ENCODE results near the gene INTS3.
"Not testable (repeated sequence)": the region's sequence is repeated elsewhere in the genome, so short reads cannot be mapped to it uniquely, and the experiment has no call there.

The INTS3 gene

DNA sequence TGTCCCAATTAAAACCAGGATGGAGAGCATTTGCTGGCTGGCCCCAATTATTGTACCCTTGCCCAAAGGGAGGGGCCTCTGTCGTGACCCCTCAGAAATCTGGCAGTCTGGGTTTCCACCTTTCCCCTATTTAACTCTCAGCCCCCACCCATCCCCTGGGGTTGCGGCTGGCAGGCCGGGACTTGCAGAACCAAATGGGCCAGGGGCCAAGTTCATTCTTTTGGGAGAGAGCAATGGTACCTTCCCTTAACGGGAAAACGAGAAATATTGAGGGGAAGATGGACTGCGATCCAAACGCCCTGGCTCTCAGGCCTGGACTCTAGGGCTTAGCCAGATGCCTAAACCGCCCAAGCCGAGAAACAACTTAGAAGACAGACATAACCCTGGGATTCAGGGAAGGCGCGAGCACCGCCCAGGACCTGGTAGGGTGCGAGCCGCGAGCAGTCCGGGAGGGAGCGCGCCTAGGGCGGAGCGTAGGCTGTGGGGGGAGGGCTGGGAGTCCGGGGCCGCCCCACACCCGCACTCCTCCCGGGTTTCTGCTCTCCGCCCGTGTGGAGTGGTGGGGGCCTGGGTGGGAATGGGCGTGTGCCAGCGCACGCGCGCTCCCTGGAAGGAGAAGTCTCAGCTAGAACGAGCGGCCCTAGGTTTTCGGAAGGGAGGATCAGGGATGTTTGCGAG lies 47.1 kb downstream of the INTS3 start, which contains the start of gene SLC27A3:
TSS of gene SLC27A3 (plus strand) at position 628 of the 678 bp plus-strand sequence. CDS start 91 bp downstream, outside the sequence.
- in situ Hi-C loops (cut with MboI; ENCODE audit: low sequenced_read_pairs) = loop anchor here (25.0 kb wide), 1 partner anchor 263 kb away; no protein-coding TSS in a partner anchor

DNA sequence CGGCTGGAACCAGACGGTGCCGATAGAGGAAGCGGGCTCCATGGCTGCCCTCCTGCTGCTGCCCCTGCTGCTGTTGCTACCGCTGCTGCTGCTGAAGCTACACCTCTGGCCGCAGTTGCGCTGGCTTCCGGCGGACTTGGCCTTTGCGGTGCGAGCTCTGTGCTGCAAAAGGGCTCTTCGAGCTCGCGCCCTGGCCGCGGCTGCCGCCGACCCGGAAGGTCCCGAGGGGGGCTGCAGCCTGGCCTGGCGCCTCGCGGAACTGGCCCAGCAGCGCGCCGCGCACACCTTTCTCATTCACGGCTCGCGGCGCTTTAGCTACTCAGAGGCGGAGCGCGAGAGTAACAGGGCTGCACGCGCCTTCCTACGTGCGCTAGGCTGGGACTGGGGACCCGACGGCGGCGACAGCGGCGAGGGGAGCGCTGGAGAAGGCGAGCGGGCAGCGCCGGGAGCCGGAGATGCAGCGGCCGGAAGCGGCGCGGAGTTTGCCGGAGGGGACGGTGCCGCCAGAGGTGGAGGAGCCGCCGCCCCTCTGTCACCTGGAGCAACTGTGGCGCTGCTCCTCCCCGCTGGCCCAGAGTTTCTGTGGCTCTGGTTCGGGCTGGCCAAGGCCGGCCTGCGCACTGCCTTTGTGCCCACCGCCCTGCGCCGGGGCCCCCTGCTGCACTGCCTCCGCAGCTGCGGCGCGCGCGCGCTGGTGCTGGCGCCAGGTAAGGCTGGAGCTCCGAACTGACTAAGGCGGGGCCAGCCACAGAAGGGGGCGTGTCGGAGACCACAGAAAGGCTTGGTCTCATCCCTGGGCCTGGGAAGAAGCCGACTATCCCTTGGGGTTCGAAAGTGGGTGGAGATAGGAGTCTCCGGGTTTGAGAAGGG lies 47.8 kb downstream of the INTS3 start:
- in situ Hi-C loops (cut with MboI; ENCODE audit: low sequenced_read_pairs) = no loop called here

DNA sequence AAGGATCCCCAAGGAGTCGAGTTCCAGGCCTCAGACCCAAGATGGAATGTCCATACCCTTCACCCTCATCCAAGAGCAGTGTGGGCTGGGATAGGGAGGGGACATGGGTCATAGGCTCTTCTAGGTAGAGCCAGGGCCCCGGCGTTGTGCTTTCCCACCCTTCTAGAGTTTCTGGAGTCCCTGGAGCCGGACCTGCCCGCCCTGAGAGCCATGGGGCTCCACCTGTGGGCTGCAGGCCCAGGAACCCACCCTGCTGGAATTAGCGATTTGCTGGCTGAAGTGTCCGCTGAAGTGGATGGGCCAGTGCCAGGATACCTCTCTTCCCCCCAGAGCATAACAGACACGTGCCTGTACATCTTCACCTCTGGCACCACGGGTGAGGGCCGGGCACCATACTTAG lies 48.5 kb downstream of the INTS3 start:
- in situ Hi-C loops (cut with MboI; ENCODE audit: low sequenced_read_pairs) = no loop called here

DNA sequence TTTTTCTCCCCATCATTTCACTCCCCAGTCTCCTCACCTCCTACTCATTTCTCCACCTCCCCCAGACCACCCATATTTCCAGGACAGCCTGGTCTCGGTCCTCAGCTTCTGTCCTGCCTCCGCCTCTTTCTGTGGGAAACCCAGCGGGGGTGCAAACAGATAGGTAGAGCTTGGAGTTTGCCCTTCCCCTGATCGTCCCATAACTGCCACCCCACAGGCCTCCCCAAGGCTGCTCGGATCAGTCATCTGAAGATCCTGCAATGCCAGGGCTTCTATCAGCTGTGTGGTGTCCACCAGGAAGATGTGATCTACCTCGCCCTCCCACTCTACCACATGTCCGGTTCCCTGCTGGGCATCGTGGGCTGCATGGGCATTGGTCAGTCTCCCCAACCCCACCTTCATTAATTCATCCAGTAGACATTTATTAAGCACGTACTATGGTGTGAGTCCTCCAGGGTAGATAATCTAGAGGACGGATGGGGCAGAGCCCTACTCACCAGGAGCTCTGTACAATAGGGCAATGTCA lies 49.1 kb downstream of the INTS3 start:
- in situ Hi-C loops (cut with MboI; ENCODE audit: low sequenced_read_pairs) = no loop called here

DNA sequence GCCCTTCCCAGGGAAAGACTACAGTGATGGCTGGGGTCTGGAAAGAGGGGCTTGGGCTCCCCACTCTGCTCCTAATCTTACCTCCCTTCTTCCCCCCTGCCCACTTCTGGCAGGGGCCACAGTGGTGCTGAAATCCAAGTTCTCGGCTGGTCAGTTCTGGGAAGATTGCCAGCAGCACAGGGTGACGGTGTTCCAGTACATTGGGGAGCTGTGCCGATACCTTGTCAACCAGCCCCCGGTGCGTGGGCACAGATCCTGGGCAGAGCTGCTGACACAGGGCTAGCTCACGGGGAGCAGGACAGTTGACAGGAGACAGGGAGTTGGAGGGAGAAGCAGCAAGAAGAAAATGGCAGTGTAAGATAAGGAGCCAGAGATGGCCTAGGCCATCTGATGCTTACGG lies 49.8 kb downstream of the INTS3 start:
- in situ Hi-C loops (cut with MboI; ENCODE audit: low sequenced_read_pairs) = no loop called here

DNA sequence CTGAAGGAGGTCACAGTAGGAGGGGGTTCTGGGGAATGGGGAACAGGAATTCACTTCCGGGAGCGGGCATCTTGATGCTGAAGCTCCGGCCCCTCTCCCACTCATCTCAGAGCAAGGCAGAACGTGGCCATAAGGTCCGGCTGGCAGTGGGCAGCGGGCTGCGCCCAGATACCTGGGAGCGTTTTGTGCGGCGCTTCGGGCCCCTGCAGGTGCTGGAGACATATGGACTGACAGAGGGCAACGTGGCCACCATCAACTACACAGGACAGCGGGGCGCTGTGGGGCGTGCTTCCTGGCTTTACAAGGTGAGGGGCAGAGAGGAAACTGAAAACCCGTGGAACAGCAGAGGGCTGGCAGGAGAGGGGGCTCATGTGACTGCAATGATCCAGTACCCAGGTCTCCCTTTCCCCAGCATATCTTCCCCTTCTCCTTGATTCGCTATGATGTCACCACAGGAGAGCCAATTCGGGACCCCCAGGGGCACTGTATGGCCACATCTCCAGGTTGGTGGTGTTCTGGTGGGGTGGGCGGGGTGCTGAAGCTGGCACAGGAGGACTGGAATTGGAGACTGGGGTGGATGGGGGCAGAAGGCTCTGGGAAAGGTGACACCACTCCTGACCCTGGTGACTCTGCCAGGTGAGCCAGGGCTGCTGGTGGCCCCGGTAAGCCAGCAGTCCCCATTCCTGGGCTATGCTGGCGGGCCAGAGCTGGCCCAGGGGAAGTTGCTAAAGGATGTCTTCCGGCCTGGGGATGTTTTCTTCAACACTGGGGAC lies 50.4 kb downstream of the INTS3 start:
- in situ Hi-C loops (cut with MboI; ENCODE audit: low sequenced_read_pairs) = no loop called here

DNA sequence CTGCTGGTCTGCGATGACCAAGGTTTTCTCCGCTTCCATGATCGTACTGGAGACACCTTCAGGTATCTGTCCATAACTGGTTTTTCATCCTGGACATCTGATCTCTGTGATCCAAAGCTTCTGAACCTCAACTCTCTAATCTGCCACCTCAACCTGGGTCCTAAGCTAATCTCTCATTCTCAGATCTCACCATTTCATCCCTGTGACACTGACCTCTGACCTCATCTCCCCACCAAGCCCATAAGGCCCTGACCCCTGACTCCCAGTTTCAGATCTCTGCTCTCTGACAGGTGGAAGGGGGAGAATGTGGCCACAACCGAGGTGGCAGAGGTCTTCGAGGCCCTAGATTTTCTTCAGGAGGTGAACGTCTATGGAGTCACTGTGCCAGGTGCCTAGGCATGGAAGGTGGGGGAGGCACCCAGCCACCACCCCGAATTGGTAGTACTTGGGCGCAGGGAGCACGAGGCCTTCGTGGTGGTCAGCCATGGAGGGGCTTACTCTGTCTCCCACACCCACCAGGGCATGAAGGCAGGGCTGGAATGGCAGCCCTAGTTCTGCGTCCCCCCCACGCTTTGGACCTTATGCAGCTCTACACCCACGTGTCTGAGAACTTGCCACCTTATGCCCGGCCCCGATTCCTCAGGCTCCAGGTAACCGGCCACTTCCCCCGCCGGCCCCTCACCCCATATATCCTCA lies 51.1 kb downstream of the INTS3 start:
- in situ Hi-C loops (cut with MboI; ENCODE audit: low sequenced_read_pairs) = no loop called here

DNA sequence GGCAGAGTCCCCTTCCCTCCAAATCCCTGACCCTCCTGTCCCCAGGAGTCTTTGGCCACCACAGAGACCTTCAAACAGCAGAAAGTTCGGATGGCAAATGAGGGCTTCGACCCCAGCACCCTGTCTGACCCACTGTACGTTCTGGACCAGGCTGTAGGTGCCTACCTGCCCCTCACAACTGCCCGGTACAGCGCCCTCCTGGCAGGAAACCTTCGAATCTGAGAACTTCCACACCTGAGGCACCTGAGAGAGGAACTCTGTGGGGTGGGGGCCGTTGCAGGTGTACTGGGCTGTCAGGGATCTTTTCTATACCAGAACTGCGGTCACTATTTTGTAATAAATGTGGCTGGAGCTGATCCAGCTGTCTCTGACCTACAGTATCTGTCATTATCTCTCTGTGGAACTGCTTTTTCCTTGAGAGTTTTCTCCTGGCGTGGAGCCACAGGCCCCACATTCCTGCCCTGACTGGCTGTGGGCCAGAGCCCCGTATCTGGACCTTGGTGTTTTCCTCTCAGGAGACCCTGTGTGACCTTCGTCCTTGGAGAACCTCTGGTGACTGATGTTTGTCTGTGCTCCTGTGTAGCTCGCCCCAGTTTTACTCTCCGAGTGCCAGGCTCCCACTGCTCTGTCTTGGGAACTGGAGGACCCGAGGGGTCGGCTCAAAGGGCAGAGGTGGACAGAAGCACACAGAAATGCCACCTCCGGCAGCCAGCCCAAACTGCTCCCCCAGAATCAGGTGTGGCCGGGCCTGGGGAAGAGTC lies 52.1 kb downstream of the INTS3 start:
- in situ Hi-C loops (cut with MboI; ENCODE audit: low sequenced_read_pairs) = no loop called here

DNA sequence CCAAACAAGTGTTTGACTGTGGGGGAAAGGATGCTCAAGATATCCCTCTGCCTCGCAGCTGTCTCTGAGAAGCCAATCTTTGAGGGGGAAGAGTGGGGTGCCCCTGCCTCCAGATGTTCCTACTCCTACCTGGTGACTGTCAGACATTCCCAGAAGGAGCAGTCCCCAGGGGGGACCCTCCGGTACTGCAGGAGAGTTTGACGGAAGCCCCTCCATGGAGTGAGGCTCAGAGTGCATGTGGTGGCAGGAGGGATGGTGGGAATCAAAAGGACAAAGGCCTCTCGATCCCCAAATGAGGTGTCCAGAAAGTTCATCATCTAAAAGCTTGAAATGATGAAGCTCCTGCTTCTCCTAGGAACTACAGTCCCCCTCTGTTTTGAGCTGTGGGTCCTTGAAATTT lies 52.7 kb downstream of the INTS3 start:
- in situ Hi-C loops (cut with MboI; ENCODE audit: low sequenced_read_pairs) = no loop called here

DNA sequence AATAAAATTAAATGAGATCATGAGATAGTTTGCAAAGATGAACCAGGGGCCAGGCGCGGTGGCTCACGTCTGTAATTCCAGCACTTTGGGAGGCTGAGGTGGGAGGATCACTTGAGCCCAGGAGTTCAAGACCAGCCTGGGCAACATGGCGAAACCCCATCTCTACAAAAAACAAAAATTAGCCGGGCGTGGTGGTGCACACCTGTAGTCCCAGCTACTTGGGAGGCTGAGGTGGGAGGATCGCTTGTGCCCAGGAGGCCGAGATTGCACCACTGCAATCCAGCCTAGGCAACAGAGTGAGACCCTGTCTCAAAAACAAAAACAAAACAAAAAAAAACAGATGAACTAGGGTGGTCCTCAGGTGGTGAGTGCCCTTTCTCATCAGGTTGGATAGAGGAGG lies 54.8 kb downstream of the INTS3 start:
- in situ Hi-C loops (cut with MboI; ENCODE audit: low sequenced_read_pairs) = not testable (repeated sequence)

DNA sequence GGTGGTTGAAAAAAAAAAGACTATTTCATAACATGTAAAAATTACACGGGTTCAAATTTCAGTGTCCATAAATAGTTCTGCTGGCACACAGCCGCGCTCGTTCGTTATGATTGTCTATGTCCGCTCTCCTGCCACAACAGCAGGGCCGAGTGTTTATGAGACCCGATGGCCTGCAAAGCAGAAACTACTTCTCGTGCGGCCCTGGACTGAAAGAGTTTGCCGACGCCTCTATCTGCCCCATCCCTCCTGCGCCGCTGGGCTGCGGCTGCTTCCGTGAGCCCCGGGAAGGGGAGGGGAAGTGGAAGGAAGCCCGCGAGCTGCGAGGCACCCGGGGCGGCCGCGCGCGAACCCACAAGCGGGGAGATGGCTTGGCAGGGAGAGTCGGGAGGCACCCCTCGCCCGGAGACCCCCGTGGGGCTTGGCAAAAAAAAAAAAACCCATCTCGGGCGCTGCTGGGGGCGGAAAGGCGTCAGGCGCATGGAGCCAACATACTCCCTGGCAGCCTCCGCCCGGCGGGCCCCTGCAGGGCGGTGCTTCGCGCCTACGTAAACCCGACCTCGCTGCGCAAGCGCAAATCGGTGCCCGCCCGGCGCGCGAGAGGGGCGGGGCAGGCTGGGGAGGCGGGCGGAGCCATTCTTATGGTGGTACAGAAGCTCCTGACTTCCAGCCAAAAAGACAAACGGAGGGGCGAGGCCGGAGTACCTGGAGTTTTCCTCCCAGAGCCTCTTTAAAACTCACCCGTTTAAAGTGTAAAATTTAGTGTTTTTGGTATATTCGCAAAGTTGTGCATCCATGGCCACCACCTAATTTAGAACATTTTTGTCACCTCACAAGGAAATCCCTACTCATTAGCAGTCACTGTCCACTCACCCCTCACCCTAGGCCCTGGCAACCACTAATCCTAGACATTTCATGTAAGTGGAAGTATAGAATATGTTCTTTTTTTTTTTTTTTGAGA lies 55.7 kb downstream of the INTS3 start:
- in situ Hi-C loops (cut with MboI; ENCODE audit: low sequenced_read_pairs) = no loop called here

DNA sequence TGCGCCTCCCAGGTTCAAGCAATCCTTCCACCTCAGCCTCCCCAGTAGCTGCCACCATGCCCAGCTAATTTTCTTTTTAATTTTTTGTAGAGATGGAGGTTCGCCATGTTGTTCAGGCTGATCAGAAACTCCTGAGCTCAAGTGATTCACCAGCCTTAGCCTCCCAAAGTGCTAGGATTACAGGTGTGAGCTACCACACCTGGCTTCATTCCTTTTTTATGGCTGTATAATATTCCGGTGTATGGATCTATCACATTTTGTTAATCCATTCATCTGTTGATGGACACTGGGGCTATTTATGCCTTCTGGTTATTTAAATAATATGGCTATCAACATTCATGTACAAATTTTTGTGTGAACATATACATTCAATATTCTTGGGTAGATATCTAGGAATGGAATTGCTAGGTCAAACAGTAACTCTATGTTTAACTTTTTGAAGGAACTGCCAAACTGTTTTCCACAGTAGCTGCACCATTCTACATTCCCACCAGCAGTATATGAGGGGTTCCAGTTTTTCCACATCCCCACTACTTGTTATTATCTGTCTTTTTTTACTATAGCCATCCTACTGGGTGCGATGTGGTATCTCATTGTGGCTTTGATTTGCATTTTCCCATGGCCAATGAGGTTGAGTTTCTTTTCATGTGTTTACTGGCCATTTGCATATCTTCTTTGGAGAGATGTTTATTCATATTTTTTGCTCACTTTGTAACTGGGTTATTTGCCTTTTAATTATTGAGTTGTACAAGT lies 58.4 kb downstream of the INTS3 start:
- in situ Hi-C loops (cut with MboI; ENCODE audit: low sequenced_read_pairs) = no loop called here

DNA sequence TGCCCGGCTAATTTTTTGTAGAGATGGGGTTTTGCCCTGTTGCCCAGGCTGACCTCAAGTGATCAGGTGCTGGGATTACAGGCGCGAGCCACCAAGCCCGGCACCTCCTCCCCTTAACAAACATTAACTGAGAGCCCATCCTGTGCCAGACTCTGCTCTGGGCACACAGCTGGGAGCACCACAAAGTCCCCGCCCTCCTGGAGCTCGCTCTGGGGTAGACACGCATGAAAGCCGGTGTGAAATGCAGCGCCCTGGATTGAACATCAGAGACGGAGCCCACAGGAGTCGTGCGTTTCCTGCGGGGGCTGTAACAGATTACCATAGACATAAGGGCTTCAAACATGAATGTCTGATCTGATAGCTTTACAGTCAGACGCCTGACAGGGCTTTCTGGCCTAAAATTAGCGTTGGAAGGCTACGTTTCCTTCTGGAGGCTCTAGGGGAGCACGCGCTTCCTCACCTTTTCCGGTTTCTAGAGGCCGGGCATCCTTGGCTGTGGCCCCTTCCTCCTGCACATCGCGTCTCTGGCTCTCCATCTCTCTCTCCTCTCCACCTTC lies 61.7 kb downstream of the INTS3 start:
- in situ Hi-C loops (cut with MboI; ENCODE audit: low sequenced_read_pairs) = no loop called here

DNA sequence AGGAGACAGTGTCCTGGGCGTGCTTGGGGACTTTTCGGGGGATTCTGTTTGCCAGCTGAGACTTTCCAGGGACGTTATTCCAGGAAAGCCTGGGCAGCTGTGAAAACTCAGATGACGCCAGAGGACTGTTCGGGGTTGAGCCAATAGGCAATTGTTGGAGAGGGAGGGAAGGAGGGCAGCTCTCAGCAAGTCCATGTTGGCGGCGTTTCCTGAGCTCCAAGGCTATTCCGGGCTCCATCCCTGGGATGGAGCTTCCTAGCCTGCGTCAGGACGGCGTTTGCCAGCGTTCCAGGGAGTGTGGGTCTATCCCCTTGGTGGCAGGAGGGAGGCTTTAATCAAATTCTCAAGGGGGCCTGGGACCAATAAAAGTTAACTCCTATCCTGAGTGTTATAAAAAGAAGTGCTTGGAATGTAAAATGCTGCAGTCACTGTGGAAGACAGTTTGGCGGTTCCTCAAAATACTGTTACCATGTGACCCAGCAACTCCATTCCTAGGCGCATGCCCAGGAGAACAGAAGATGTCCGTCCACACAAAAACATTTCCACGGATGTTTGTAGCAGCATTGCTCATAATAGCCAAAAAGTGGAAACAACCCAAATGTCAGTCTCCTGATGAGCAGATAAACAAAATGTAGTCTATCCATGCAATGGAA lies 62.6 kb downstream of the INTS3 start:
- in situ Hi-C loops (cut with MboI; ENCODE audit: low sequenced_read_pairs) = no loop called here

DNA sequence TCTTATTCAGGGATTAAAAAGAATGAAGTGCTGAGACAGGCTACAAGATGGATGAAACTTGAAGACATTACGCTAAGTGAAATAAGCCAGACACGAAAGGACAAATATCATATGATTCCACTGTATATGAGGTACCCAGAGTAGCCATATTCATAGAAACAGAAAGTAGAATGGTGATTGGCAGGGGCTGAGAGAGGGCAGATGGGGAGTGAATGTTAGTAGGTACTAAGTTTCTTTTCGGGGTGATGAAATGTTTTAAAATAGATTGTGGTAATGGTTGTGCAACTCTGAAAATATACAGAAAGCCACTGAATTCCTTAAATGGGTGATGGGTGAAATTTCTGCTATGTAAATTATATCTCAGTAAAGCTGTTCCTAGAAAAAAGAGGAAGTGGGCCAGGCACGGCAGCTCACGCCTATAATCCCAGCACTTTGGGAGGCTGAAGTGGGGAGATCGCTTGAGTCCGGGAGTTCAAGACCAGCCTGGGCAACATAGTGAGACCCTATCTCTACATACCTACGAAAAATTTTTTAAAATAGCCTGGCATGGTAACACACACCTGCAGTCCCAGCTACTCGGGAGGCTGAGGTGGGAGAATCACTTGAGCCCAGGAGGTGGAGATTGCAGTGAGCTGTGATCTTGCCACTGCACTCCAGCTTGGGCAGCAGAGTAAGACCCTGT lies 63.3 kb downstream of the INTS3 start:
- in situ Hi-C loops (cut with MboI; ENCODE audit: low sequenced_read_pairs) = no loop called here

DNA sequence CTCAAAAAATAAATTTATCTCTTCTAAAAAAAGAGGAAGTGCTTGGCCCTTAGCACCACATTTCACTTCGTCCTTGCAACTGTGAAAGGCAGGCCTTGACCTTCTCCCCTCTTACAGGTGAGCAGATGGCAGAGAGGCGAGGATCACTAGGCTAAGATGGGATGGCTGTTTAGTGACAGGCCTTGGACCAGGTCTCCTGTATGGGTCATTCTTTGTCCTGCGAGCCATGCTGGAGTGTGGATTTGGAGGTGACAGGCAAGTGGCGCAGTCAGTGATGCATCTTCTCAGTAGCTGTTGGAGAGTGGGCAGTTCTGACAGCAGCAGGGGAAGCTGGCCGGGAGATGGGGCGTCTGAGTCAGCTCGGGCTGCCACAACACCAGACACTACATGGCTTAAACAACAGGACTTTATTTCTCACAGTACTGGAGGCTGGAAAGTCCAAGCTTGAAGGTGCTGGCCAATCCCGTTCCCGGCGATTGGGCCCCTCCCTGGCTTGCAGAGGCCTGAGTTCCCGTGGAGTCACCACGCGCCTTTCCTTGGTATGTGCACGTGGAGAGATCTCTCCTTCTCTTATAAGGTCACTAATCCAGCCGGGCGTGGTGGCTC lies 63.9 kb downstream of the INTS3 start:
- in situ Hi-C loops (cut with MboI; ENCODE audit: low sequenced_read_pairs) = no loop called here
